Hepatocyte (in vitro differentiated cells): ENCODE data around the gene ASB16.
"Not testable (repeated sequence)": the region's sequence is repeated elsewhere in the genome, so short reads cannot be mapped to it uniquely, and the experiment has no call there.

Experiments used
- CTCF ChIP-seq: fragments of 200-600 bp; sonication (generic); IDR thresholded peaks from 2 replicates; pipeline ENCODE4 v1.5.1; 2016; ENCODE audit warnings: antibody characterized with exemption, mild to moderate bottlenecking; ENCODE audit not compliant: poor library complexity
- EZH2 ChIP-seq: fragments of 200-600 bp; sonication (generic); IDR thresholded peaks from 2 replicates; pipeline ENCODE4 v1.6.1; 2016; ENCODE audit warnings: antibody characterized with exemption, mild to moderate bottlenecking, borderline replicate concordance
- EZH2phosphoT487 ChIP-seq: fragments of 200-600 bp; sonication (generic); IDR thresholded peaks from one replicate; pipeline ENCODE4 v1.6.1; 2018; ENCODE audit warnings: antibody characterized with exemption, mild to moderate bottlenecking, low read depth, moderate library complexity; ENCODE audit not compliant: unreplicated experiment, severe bottlenecking

GRCh38 chr17:44149066-44149465 lies 21.4 kb upstream of the ASB16 start:
- TF ChIP-seq CTCF, EZH2phosphoT487, EZH2: not testable (repeated sequence)
